Esophagus (tissue), 2 donors: Measurements from ENCODE around the gene EIF2S3B. TPM values are rescaled to one million over a fixed set of nuclear protein-coding genes. Genes with fewer than 3 reads are reported as not detected.

Experiments used
- H3K27ac ChIP-seq, 2 donors: one replicate each; pipeline ENCODE4 v1.5.1; 2013; ENCODE audit warnings: low read depth in 2 of 2, mild to moderate bottlenecking in 2 of 2, inconsistent platforms in 1 of 2, low read length in 1 of 2, moderate library complexity in 1 of 2
- H3K27me3 ChIP-seq, 2 donors: one replicate each; pipeline ENCODE4 v1.6.1; 2013; ENCODE audit warnings: low read length in 2 of 2, control low read depth in 1 of 2, mild to moderate bottlenecking in 1 of 2; ENCODE audit not compliant: insufficient read depth in 2 of 2, control insufficient read depth in 1 of 2
- H3K36me3 ChIP-seq, 2 donors: one replicate each; pipeline ENCODE4 v1.6.1; 2013; ENCODE audit warnings: low read length in 1 of 2; ENCODE audit not compliant: control insufficient read depth in 2 of 2, insufficient read depth in 2 of 2
- H3K4me1 ChIP-seq, 2 donors: one replicate each; pipeline ENCODE4 v1.6.1; 2013; ENCODE audit warnings: low read length in 1 of 2; ENCODE audit not compliant: control insufficient read depth in 2 of 2, insufficient read depth in 2 of 2
- H3K4me3 ChIP-seq, 2 donors: one replicate each; pipeline ENCODE4 v1.5.1; 2013; ENCODE audit warnings: low read length in 2 of 2, mild to moderate bottlenecking in 2 of 2, low read depth in 1 of 2, moderate library complexity in 1 of 2
- H3K9me3 ChIP-seq, 2 donors: one replicate each; pipeline ENCODE4 v1.6.1; 2013; ENCODE audit warnings: mild to moderate bottlenecking in 2 of 2, low read depth in 1 of 2, low read length in 1 of 2, moderate library complexity in 1 of 2; ENCODE audit not compliant: control insufficient read depth in 2 of 2, insufficient read depth in 1 of 2
- WGBS, 2 donors: extraction: QIAGEN DNeasy Blood & Tissue Kit; methylation state at CpG; one replicate each; pipeline ENCODE4 v1.1.7; 2013; 5-methylcytosine and 5-hydroxymethylcytosine counted together
- polyA plus RNA-seq, 2 donors: library from polyadenylated mRNA; stranded (reverse); fragments of 200-250 nt; gene quantifications; one replicate each; pipeline ENCODE4 v1.2.3, GENCODE V29; 2013
- donor health status: healthy with polysubstance abuse.
- donor health status: Bipolar disorder and iron deficiency.

EIF2S3B gene
- polyA plus RNA-seq, 2 donors, result 0.32 to 0.45 TPM

DNA sequence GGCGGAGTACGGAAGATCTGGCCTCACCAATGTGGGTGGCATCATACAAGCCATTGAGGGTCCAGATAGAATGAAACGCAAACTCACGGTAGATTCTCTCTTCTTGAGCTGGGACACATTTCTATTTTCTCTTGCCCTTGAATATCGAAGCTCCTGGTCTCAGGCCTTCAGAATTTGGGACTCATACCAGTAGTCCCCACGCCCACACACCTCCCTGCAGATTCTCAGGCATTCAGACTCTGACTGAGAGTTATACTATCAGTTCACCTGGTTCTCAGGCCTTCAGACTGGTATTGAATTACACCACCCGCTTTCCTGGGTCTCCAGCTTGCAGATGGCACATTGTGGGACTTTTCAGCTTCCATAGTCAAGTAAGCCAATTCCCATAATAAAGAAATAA, 37.8 kb downstream of the EIF2S3B start:
- no peak overlapping the region for H3K27ac ChIP-seq
- H3K9me3 ChIP-seq, result no peaks in the 10 kb centered on the region
- no peak overlapping the region for H3K4me3 ChIP-seq
- H3K36me3 ChIP-seq, result no peaks in the 10 kb centered on the region
- H3K27me3 ChIP-seq, result no peaks in the 10 kb centered on the region
- 77 to 80% methylated on average over 7 of the region's 7 CpGs for WGBS, 2 donors
- no peaks in the 10 kb centered on the region for H3K4me1 ChIP-seq

DNA sequence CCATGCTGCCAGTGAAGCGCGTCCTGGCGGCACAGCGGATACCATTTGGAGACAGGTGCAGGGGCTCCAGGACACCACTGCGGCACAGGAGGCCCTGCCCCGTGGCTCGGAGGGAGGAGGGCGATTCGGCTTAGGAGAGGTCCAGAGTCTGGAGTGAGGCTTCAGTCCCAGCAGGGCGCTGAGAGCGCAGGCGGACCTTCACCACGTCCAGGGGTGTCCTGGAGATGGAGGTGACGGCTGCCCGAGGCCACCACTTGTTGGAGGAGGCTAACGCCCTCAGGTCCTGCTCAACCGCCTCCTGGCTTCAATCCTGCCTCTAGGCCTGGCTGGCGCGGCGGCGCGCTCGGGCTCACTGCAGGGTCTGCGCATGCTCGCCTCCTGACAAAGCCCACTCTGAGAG, 45.7 kb downstream of the EIF2S3B start:
- no peak overlapping the region for H3K27ac ChIP-seq
- 93 to 96% methylated on average over 25 of the region's 25 CpGs for WGBS, 2 donors
- H3K4me3 ChIP-seq, result no peak overlapping the region
- H3K27me3 ChIP-seq, result no peaks in the 10 kb centered on the region
- H3K4me1 ChIP-seq, result no peaks in the 10 kb centered on the region
- no peaks in the 10 kb centered on the region for H3K9me3 ChIP-seq
- H3K36me3 ChIP-seq, result no peaks in the 10 kb centered on the region

DNA sequence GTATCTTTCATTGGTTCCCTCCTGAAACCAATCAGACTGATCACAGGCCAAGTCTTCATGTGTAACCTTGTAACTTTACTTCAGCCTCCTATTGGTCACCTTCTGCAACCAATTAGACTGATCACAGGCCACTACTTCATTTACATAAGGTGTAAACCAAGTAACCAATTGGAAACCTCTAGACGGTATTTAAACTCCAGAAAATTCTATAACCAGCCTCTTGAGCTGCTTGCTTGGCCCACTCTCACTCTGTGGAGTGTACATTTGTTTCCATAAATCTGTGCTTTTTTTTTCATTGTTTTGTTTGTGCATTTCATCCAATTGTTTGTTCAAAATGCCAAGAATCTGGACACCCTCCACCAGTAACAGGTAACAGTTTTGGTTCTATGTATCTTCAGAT, 47.5 kb downstream of the EIF2S3B start:
- no peaks in the 10 kb centered on the region for H3K36me3 ChIP-seq
- 79 to 91% methylated on average over 1 of the region's 1 CpG for WGBS, 2 donors
- H3K9me3 ChIP-seq, result no peaks in the 10 kb centered on the region
- no peak overlapping the region for H3K4me3 ChIP-seq
- H3K27ac ChIP-seq, result no peak overlapping the region
- H3K4me1 ChIP-seq, result no peaks in the 10 kb centered on the region
- no peaks in the 10 kb centered on the region for H3K27me3 ChIP-seq

DNA sequence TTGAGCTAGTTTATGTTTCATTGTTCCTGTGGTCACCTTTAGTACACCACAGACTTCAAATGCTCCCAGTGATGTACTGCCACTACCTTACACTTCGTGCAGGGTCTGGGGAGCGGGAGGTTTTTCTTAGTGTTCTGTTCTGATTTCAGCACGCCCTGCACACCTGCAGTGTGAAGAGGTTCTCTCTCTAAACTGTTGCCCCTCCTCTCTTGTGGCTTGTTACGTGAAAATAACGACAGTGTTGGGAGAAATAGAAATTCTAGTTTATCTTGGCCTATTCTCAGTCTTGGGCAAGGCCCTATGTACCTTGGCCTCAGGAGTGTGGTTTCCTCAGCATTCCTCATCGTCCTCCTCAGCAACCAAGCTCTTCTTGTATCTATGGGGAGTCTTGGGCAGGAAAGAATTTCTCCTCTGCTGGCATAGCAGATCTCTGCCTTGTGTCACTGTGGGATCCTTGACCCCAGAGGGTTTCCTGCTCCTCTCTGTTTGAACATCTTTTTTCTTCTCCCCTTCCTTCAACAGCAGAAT, 48.6 kb downstream of the EIF2S3B start:
- H3K9me3 ChIP-seq, result no peaks in the 10 kb centered on the region
- H3K27ac ChIP-seq, result no peak overlapping the region
- 77 to 78% methylated on average over 6 of the region's 6 CpGs for WGBS, 2 donors
- no peak overlapping the region for H3K4me3 ChIP-seq
- no peaks in the 10 kb centered on the region for H3K36me3 ChIP-seq
- no peaks in the 10 kb centered on the region for H3K4me1 ChIP-seq
- H3K27me3 ChIP-seq, result no peaks in the 10 kb centered on the region

DNA sequence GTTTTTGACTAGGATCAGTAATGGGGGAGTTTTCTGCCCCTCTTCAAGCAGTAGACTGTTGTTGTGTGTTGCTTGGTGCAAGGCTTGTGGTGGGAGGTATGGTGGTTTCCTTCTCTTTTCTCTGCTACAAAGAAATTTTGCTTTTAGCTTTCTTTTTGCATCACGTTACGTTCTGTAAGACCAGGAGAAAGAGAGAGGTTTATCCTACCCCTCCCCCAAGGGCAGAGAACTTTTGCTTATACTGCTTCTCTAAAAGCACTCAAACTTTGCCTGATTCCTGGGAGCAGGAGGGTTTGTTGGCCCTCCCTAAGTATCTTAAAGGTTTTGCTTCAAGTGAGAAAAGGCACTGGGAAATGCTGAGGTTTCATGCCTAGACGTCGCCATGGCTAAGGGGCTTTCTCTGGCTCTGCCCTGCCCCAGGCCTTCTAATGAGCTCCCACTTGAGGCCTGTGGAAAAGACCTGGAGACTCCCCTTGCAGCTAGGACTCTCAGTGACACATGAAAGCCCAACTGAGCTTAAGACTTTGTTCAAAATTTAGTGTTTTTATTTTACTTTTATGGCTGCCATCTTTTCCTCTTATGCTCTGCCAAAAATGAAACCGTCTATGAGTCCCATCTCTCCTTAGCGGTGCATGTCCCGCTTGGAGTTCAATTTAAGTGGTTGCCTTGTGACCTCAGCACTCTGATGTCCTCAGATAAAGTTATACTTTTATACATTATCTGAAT, 49.2 kb downstream of the EIF2S3B start:
- 81 to 84% methylated on average over 7 of the region's 7 CpGs for WGBS, 2 donors
- H3K36me3 ChIP-seq, result no peaks in the 10 kb centered on the region
- no peaks in the 10 kb centered on the region for H3K4me1 ChIP-seq
- no peak overlapping the region for H3K4me3 ChIP-seq
- H3K27me3 ChIP-seq, result no peaks in the 10 kb centered on the region
- no peak overlapping the region for H3K27ac ChIP-seq
- no peaks in the 10 kb centered on the region for H3K9me3 ChIP-seq

DNA sequence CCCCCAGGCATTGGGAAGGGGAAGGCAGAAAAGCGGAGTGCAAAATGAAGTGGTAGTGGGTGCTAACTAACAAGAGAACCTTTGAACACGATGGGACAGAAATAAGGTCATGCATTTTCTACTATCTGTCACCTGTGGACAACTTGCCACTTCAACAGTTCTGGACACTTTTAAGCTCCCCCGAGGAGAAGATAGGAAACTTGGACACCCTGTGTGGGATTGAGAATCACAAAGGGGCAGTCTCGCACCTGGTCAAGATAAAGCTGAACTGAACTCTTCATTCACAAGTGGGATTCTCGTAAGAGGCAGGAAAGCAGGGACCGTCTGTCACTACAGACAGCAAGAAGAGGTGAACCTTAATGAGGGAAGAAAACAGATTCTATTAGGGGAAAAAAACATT, 51.6 kb downstream of the EIF2S3B start:
- H3K4me1 ChIP-seq, result no peaks in the 10 kb centered on the region
- H3K27me3 ChIP-seq, result no peaks in the 10 kb centered on the region
- H3K27ac ChIP-seq, result no peak overlapping the region
- H3K9me3 ChIP-seq, result no peaks in the 10 kb centered on the region
- WGBS, 2 donors, result 62 to 70% methylated on average over 6 of the region's 6 CpGs
- no peak overlapping the region for H3K4me3 ChIP-seq
- no peaks in the 10 kb centered on the region for H3K36me3 ChIP-seq

DNA sequence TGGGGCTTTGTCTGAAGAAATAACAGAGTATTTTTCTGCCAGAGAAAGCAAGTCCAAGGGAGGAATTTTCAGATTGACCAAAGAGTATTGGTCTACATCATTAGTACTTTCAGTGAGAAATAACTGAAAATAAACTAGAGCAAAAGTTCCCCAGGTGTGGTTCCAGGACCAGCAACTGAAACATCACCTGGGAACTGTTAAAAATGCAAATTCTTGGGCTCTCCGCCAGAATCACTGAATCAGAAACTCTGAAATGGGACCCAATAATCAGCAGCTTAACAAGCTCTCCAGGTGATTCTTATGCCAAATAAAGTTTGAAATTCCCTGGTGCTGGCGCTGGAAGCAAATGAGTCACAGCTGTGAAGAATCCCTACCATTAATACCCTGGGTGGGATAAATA, 52.1 kb downstream of the EIF2S3B start:
- no peaks in the 10 kb centered on the region for H3K36me3 ChIP-seq

More for the DNA sequence above, 52.1 kb downstream of the EIF2S3B start:
- Histone ChIP-seq H3K4me3 (no peak overlapping the region), H3K27ac (no peak overlapping the region), H3K4me1 (no peaks in the 10 kb centered on the region), H3K27me3 (no peaks in the 10 kb centered on the region), H3K9me3 (no peaks in the 10 kb centered on the region)
- WGBS, 2 donors, result 40 to 42% methylated on average over 2 of the region's 2 CpGs

Other genes with a start within 250 kb of the EIF2S3B start
- under 1 TPM; 0.16 to 0.46 TPM for gene KLRD1, start 198.0 kb upstream of the EIF2S3B start, polyA plus RNA-seq
- gene KLRK1, start 115.8 kb upstream of the EIF2S3B start, polyA plus RNA-seq, result 1 to 10 TPM; 2.7 to 3.8 TPM
- gene KLRC4, start 96.1 kb upstream of the EIF2S3B start, polyA plus RNA-seq, result under 1 TPM in 1 of 2 donors, not detected in 1; 0.04 TPM
- under 1 TPM; 0.06 to 0.18 TPM for gene KLRC3, start 85.3 kb upstream of the EIF2S3B start, polyA plus RNA-seq
- under 1 TPM; 0.24 to 0.75 TPM for gene KLRC2, start 69.9 kb upstream of the EIF2S3B start, polyA plus RNA-seq
- gene KLRC1, start 52.5 kb upstream of the EIF2S3B start, polyA plus RNA-seq, result under 1 TPM; 0.65 to 0.78 TPM
- 10 to 100 TPM; 16.4 to 27.0 TPM for gene MAGOHB, start 107.7 kb downstream of the EIF2S3B start, polyA plus RNA-seq
- gene STYK1, start 168.2 kb downstream of the EIF2S3B start, polyA plus RNA-seq, result 1 to 10 TPM; 5.4 to 7.0 TPM
- gene YBX3, start 217.4 kb downstream of the EIF2S3B start, polyA plus RNA-seq, result 100 to 1,000 TPM; 399 to 433 TPM